Neural cell (in vitro differentiated cells): ENCODE results near the gene FHDC1.

Experiments used
- CTCF ChIP-seq: fragments of 450-650 bp; IDR thresholded peaks from 2 replicates; pipeline ENCODE4 v1.5.1; 2014; ENCODE audit warnings: antibody characterized with exemption, mild to moderate bottlenecking, moderate library complexity; ENCODE audit not compliant: poor library complexity, severe bottlenecking
- EP300 ChIP-seq: fragments of 450-650 bp; conservative IDR thresholded peaks from 2 replicates; pipeline ENCODE4 v1.6.1; 2014; ENCODE audit warnings: antibody characterized with exemption, mild to moderate bottlenecking, moderate library complexity; ENCODE audit not compliant: poor library complexity, severe bottlenecking
- EZH2 ChIP-seq: fragments of 200-600, 300-800 bp; shearing (Covaris generic), sonication (generic); IDR thresholded peaks from 2 replicates; pipeline ENCODE4 v1.6.1; 2014; ENCODE audit warnings: antibody characterized with exemption, low read length, borderline replicate concordance, mild to moderate bottlenecking; ENCODE audit not compliant: insufficient read depth, poor library complexity, severe bottlenecking
- REST ChIP-seq: IDR thresholded peaks from 2 replicates; pipeline ENCODE4 v1.6.1; 2012; ENCODE audit warnings: borderline replicate concordance

- TF ChIP-seq CTCF (no peak), EZH2 (no peak), EP300 (no peak), REST (no peak)
These were observed 86.2 kb downstream of the FHDC1 start for GRCh38 chr4:153022241-153022715.
